ENCODE data around the gene RBM17.

GRCh38 chr10:6068422-6068821 lies 20.4 kb upstream of the RBM17 start:
- TF ChIP-seq CTCF (IDR thresholded peaks at IDR 0.05) (no peak), POLR2A (IDR thresholded peaks at IDR 0.05) (no peak)

Data from thyroid gland (tissue), 4 donors.